GM12878 (cell line): ENCODE data around the gene ATL2. TPM values are rescaled to one million over a fixed set of nuclear protein-coding genes. Genes with fewer than 3 reads are reported as not detected.

ENCODE experiments used
- CHD2 ChIP-seq: IDR thresholded peaks from 2 replicates; pipeline ENCODE4 v1.6.1; 2011; ENCODE audit warnings: low read depth, low read length, improper control_type of control experiment, borderline replicate concordance
- EED ChIP-seq: sonication (generic); IDR thresholded peaks from 2 replicates; pipeline ENCODE4 v1.6.1; 2016; ENCODE audit warnings: antibody characterized with exemption, low read depth
- EGR1 ChIP-seq, 2 experiments: IDR thresholded peaks; 1 replicate in 1 of 2; 2 replicates in 1 of 2; pipeline ENCODE4 v1.6.1; 2011 to 2012; ENCODE audit warnings: low read depth in 2 of 2, low read length in 2 of 2, borderline replicate concordance in 1 of 2, mild to moderate bottlenecking in 1 of 2, moderate library complexity in 1 of 2
- IKZF1 ChIP-seq: fragments of 450-650 bp; conservative IDR thresholded peaks from 2 replicates; pipeline ENCODE4 v1.6.1; 2017; ENCODE audit warnings: antibody characterized with exemption, mild to moderate bottlenecking
- IKZF2 ChIP-seq, 2 experiments: fragments of 450-650 bp; IDR thresholded peaks; 2 replicates each; pipeline ENCODE4 v1.6.1; 2017; ENCODE audit warnings: mild to moderate bottlenecking in 2 of 2, moderate library complexity in 2 of 2
- MTA3 ChIP-seq: IDR thresholded peaks from 2 replicates; pipeline ENCODE4 v1.6.1; 2012; ENCODE audit warnings: low read length, inconsistent platforms, borderline replicate concordance
- NFXL1 ChIP-seq: fragments of 450-650 bp; IDR thresholded peaks from 2 replicates; pipeline ENCODE4 v1.6.1; 2017; ENCODE audit warnings: antibody characterized with exemption, mild to moderate bottlenecking, borderline replicate concordance
- NR2C2 ChIP-seq: IDR thresholded peaks from 2 replicates; pipeline ENCODE4 v1.6.1; 2011; ENCODE audit warnings: borderline replicate concordance, low read depth; ENCODE audit not compliant: control insufficient read depth, insufficient read length
- NRF1 ChIP-seq: conservative IDR thresholded peaks from 2 replicates; pipeline ENCODE4 v1.6.1; 2011; ENCODE audit warnings: mild to moderate bottlenecking, low read depth, low read length, improper control_type of control experiment
- PML ChIP-seq: IDR thresholded peaks from 2 replicates; pipeline ENCODE4 v1.6.1; 2012; ENCODE audit warnings: low read length, inconsistent platforms
- SIN3A ChIP-seq: IDR thresholded peaks from 2 replicates; pipeline ENCODE4 v1.6.1; 2012; ENCODE audit warnings: low read depth, low read length, improper control_type of control experiment
- STAT1 ChIP-seq: fragments of 450-650 bp; conservative IDR thresholded peaks from 2 replicates; pipeline ENCODE4 v1.6.1; 2014; ENCODE audit warnings: antibody characterized with exemption, mild to moderate bottlenecking
- SUPT20H ChIP-seq: IDR thresholded peaks from 2 replicates; pipeline ENCODE4 v1.6.1; 2011; ENCODE audit warnings: low read depth, mild to moderate bottlenecking, low read length, moderate library complexity, borderline replicate concordance; ENCODE audit not compliant: control insufficient read depth
- TAF1 ChIP-seq: IDR thresholded peaks from 2 replicates; pipeline ENCODE4 v1.6.1; 2011; ENCODE audit warnings: mild to moderate bottlenecking, low read depth, low read length, borderline replicate concordance
- ZBED1 ChIP-seq: IDR thresholded peaks from 2 replicates; pipeline ENCODE4 v1.6.1; 2016; ENCODE audit warnings: borderline replicate concordance
- ZNF384 ChIP-seq: IDR thresholded peaks from 2 replicates; pipeline ENCODE4 v1.6.1; 2012; ENCODE audit warnings: low read depth, mild to moderate bottlenecking, low read length, improper control_type of control experiment, borderline replicate concordance
- ZNF622 ChIP-seq: fragments of 450-650 bp; IDR thresholded peaks from 2 replicates; pipeline ENCODE4 v1.6.1; 2017; ENCODE audit warnings: mild to moderate bottlenecking, inconsistent platforms
- polyA plus RNA-seq, 11 experiments: library from polyadenylated mRNA; depleted of rRNA in 4 of 11; unstranded in 6 of 11; stranded (reverse) in 5 of 11; fragments of >200 nt; fragmentation: Nextera tagmentation in 4 of 11; fragmentation: Illumina TruSeq in 1 of 11; extraction: Ambion mirVana in 4 of 11; extraction: Trizol in 1 of 11; gene quantifications; 1 replicate in 1 of 11; 2 replicates in 10 of 11; pipeline versions ENCODE4 v1.2.1 to v1.2.3, GENCODE V29; 2011 to 2016; ENCODE audit warnings: inconsistent platforms in 2 of 11, missing spikeins in 2 of 11, low read depth in 1 of 11
- total RNA-seq, 4 experiments: library from RNA; depleted of rRNA in 3 of 4; stranded (reverse); fragments of >200 nt in 3 of 4; fragmentation: Illumina TruSeq in 1 of 4; extraction: Trizol in 1 of 4; gene quantifications; 2 replicates each; pipeline versions ENCODE4 v1.2.1 to v1.2.3, GENCODE V29; 2013 to 2021
- TF ChIP-seq, protein P1 (sequence below): fragments of 450-650 bp; IDR thresholded peaks from 2 replicates; pipeline ENCODE4 v1.6.1; 2017; ENCODE audit warnings: low read depth, mild to moderate bottlenecking, moderate library complexity
- TF ChIP-seq, protein P2 (sequence below): fragments of 450-650 bp; IDR thresholded peaks from 2 replicates; pipeline ENCODE4 v1.6.1; 2017; ENCODE audit warnings: mild to moderate bottlenecking, moderate library complexity
- TF ChIP-seq, protein P3 (sequence below): fragments of 450-650 bp; IDR thresholded peaks from 2 replicates; pipeline ENCODE4 v1.6.1; 2014; ENCODE audit warnings: mild to moderate bottlenecking
- TF ChIP-seq, protein P4 (sequence below): fragments of 450-650 bp; IDR thresholded peaks from 2 replicates; pipeline ENCODE4 v1.6.1; 2017; ENCODE audit warnings: mild to moderate bottlenecking

Gene ATL2
- total and polyA plus RNA-seq, 10 of the 15 experiments (the other 5 are each of a cell fraction or from before 2014, with no cell fraction given), result 8.6 to 51.5 (median 41.8) TPM

DNA sequence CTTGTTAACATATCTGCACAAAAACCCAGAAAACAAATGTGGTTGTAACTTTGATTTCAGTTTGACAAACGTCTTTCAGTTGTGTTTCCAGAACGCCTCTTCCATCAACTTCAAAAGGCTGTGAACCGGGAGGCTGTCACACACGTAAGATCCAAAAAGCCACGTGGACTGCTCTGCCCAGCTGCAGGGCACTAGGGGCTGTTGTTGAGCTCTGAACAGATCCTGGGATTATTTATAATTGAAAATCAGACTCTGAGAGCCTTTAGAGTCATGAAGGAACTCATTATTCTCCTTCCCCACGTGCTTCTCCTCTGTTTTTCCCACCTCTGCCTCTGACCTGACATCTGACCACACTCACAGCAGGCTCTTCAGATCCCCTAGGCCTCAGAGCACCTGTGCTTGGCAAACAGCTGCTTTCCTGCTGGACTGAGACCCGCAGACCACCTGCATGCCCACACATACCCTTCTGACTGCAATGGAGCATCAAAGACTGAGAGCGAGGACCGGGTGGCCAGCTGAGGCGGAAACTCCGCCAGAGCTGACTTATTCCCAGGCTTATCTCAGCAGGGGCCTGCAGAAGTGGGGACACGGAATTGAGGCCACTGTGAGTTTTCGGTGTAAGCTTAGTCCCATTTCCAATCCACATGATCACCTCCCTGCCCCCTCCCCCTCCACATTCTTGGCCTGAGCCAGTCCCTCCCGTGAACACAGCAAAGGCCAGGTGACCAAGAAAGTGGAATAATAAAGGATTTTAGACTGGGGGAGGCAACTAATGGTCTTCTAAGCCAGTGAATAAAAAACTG is 114.8 kb downstream of the ATL2 start (continued):
- TF ChIP-seq ZBED1 (no peak), ZNF384 (no peak), SIN3A (no peak), CHD2 (no peak), ZNF622 (no peak), TAF1 (no peak), IKZF2 (IDR thresholded peaks at IDR 0.05) (peak; percentile 82 to 84), PML (no peak), NFXL1 (no peak), MTA3 (0 out of 2 replicates have a peak, but pooled peaks have one; percentile 6), STAT1 (no peak), SUPT20H (no peak), EED (peak; percentile 27), IKZF1 (peak; percentile 72; the same call in 1 of the 2 replicates), NR2C2 (no peak), EGR1 (IDR thresholded peaks at IDR 0.05; ENCODE audit: borderline replicate concordance in 1 of 2, low read depth in 2 of 2, low read length in 2 of 2) (no peak), NRF1 (no peak)
- TF ChIP-seq, protein P1, sequence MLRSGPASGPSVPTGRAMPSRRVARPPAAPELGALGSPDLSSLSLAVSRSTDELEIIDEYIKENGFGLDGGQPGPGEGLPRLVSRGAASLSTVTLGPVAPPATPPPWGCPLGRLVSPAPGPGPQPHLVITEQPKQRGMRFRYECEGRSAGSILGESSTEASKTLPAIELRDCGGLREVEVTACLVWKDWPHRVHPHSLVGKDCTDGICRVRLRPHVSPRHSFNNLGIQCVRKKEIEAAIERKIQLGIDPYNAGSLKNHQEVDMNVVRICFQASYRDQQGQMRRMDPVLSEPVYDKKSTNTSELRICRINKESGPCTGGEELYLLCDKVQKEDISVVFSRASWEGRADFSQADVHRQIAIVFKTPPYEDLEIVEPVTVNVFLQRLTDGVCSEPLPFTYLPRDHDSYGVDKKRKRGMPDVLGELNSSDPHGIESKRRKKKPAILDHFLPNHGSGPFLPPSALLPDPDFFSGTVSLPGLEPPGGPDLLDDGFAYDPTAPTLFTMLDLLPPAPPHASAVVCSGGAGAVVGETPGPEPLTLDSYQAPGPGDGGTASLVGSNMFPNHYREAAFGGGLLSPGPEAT, result peak; percentile 51
- TF ChIP-seq, protein P2, sequence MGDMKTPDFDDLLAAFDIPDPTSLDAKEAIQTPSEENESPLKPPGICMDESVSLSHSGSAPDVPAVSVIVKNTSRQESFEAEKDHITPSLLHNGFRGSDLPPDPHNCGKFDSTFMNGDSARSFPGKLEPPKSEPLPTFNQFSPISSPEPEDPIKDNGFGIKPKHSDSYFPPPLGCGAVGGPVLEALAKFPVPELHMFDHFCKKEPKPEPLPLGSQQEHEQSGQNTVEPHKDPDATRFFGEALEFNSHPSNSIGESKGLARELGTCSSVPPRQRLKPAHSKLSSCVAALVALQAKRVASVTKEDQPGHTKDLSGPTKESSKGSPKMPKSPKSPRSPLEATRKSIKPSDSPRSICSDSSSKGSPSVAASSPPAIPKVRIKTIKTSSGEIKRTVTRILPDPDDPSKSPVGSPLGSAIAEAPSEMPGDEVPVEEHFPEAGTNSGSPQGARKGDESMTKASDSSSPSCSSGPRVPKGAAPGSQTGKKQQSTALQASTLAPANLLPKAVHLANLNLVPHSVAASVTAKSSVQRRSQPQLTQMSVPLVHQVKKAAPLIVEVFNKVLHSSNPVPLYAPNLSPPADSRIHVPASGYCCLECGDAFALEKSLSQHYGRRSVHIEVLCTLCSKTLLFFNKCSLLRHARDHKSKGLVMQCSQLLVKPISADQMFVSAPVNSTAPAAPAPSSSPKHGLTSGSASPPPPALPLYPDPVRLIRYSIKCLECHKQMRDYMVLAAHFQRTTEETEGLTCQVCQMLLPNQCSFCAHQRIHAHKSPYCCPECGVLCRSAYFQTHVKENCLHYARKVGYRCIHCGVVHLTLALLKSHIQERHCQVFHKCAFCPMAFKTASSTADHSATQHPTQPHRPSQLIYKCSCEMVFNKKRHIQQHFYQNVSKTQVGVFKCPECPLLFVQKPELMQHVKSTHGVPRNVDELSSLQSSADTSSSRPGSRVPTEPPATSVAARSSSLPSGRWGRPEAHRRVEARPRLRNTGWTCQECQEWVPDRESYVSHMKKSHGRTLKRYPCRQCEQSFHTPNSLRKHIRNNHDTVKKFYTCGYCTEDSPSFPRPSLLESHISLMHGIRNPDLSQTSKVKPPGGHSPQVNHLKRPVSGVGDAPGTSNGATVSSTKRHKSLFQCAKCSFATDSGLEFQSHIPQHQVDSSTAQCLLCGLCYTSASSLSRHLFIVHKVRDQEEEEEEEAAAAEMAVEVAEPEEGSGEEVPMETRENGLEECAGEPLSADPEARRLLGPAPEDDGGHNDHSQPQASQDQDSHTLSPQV, result no peak
- TF ChIP-seq, protein P3, sequence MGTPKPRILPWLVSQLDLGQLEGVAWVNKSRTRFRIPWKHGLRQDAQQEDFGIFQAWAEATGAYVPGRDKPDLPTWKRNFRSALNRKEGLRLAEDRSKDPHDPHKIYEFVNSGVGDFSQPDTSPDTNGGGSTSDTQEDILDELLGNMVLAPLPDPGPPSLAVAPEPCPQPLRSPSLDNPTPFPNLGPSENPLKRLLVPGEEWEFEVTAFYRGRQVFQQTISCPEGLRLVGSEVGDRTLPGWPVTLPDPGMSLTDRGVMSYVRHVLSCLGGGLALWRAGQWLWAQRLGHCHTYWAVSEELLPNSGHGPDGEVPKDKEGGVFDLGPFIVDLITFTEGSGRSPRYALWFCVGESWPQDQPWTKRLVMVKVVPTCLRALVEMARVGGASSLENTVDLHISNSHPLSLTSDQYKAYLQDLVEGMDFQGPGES, result no peak
- TF ChIP-seq, protein P4, sequence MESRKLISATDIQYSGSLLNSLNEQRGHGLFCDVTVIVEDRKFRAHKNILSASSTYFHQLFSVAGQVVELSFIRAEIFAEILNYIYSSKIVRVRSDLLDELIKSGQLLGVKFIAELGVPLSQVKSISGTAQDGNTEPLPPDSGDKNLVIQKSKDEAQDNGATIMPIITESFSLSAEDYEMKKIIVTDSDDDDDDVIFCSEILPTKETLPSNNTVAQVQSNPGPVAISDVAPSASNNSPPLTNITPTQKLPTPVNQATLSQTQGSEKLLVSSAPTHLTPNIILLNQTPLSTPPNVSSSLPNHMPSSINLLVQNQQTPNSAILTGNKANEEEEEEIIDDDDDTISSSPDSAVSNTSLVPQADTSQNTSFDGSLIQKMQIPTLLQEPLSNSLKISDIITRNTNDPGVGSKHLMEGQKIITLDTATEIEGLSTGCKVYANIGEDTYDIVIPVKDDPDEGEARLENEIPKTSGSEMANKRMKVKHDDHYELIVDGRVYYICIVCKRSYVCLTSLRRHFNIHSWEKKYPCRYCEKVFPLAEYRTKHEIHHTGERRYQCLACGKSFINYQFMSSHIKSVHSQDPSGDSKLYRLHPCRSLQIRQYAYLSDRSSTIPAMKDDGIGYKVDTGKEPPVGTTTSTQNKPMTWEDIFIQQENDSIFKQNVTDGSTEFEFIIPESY, result no peak
